Inferior parietal cortex (tissue), 1 donor: ENCODE measurements around the gene TRAM2.

ENCODE experiments used
- DNase-seq: peaks from one replicate; pipeline ENCODE4 v3.0.0-alpha.2; 2016; ENCODE audit errors: extremely low spot score

The TRAM2 gene

GRCh38 chr6:52510213-52510562, 66.7 kb downstream of the TRAM2 start:
- DNase-seq, result no peak

- DNase-seq, result no peak
Observed at GRCh38 chr6:52509281-52510212, 67.3 kb downstream of the TRAM2 start.

GRCh38 chr6:52508261-52508739, 68.6 kb downstream of the TRAM2 start:
- no peak for DNase-seq

DNA sequence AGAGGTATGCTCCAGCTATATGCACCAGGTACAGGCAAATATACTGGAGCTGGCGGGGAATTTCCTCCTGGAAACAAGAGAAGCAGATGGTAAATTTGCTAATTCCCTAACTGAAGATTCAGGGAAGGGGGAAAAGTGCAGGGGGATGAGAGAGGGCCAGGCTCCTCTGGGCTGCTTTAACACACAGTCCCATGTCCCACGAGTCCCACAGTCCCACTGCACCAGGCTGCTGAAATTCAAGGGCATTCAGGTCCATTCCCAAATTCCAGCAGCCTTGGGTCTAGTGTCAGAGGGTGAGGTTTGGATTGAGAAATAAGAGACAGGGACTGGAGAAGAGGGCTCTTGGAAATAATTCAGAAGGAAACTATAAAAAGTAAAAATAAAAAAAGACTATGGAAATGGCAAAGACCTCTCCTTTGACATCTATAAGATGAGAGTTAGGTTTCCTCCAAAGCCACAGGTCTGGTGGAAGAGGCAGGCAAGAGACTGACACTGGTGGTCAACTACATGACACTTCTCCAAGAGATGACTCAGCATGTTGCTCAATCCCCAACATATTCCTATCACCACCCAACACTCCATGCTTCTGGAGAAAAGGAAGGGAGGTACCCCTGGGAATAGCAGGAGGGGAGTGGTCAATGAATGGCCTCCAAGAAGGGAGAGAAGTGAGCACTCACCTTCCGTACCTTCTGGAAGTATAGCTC, 69.2 kb downstream of the TRAM2 start:
- no peak for DNase-seq

DNA sequence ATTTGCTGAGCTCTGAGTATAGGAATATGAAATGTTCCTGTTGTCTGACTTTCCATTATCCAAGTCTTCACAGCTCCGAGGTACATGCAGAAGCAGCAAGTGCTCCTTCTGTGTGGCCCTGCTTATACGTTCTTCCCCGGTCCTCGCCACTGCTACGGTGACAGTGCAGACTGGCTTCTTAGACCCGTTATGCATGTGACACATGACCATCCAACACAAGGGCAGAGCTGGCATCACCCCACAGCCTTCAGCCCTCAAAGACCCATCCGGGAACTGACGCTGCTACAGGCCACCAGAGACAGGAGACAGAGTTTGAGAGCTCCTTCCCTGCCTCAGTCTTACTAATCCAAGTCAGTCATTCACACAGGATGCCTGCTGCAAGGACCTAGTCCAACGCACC, 70.4 kb downstream of the TRAM2 start:
- no peak for DNase-seq

DNA sequence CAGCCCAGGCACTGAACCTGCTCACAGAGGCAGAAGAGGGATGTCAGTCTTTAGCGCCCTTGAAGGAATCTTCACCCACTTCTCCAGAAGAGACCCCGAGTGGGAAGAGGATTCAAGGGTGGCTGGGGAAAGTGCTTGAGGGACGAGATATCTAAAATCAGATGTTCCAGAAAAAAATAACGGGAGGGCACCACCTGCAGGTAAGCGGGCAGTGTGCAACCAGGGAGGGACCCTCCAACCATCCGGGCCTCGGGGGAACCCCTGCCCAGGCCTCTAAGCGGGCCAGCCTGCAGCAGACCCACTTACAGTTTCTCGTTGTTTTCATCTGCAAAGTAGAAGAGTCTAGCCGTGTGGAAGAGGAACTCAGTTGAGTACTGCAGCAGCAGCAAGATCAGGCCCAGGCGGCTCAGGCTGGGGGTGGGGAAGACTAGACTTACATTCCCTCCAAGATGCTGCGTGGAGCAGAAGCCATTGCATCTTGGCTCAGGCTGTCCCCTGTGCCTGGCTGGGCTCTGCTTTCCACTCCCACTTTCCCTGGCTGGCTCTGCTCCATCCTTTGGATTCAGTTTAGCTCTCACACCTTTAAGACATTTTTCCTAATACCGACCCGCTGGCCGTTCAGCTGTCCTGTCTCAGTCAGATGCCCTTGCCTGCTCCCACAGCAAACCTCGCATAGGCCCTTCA, 71.0 kb downstream of the TRAM2 start:
- no peak for DNase-seq

DNA sequence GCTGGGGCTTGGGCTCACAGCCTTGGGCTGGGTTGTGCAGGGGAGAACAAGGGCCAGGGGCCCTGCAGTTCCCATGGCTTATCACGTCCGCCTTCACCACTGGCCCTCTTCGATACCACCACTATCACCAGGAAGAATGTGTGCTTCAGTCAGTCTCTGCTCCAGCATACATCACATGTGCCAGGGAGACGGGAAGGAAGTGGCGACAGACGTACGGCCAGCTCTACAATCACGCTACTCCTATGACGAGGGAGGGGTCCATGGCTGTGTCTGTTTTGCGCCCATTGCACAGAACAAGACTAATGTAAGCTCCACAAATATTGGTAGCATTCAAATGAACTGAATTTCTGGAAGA, 72.1 kb downstream of the TRAM2 start:
- no peak for DNase-seq

- no peak for DNase-seq
Observed at GRCh38 chr6:52503851-52504781, 72.7 kb downstream of the TRAM2 start.

- no peak for DNase-seq
Observed at GRCh38 chr6:52503323-52503747, 73.5 kb downstream of the TRAM2 start.

DNA sequence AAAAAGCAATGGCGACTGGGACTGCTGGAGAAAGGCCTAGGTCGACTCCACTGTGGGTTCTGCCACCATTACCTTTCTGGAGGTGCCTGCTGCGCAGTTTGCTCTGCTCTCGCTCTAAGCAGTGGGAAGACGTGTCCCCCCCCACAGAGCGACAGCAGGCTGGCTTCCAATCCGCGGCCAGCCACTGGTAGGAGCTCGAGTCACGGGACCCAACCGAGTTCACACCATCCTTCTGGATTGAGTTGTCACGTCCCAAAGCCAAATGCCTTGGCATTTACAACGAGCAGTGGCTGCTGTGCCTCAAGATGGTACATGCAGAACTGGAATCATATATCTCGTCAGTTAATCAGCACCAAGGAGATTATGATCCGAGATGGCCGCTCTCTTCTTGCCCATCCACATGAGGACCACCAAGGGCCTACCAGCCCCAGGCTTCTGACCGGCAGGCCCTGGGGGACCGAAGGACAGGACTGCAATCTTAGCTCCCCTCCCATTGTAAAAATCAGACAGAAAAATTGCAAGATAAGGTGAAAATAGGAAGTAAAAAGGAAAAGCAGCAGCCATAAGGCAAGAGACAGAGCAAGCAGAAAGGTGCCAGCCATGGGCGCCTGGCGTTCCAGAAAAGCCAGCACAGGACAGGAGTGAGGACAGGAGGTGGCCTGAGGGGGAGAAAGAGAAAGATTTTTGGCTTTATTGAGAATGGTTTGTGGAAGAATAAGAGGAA, 74.4 kb downstream of the TRAM2 start:
- DNase-seq, result no peak

DNA sequence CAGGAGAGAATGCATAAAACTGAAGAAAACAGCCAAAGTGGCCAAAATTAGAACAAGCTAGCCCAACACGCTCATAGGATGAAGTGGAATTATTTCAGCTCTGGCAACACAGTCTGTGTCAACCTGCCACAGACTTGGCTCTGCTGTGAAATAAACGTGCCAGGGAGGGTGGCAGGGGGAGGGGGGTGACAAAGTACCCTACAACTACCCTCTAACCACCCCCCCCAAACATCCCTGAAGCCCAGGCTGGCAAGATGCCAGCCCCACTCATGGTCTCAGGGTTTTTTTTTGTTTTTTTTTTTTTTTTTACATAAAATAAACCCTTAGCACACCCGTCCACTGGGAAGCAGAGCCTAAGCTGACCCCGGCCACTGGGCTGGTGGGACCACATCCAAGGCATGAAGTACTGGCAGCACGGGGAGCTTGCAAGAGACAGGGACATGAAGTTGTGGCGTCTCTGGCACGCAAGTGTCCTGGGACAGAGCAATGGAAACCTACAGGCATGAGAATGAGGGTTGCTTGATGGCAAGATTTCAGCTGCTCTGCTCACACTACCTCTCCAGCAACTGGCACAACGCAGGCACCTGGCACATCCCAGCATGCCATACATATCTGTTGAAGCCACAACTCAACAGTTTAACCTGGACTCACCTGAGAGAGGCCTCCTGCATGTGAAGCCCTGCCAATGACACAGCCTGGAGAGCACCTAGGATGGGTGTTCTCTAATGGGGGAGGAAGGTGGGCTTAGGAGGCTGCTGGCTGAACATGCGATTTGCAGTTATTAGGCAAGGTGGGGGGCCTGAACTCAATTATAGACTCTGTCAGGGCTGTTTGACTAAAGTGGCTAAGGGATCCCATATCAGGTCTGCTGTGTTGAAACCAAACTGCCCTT, 76.4 kb downstream of the TRAM2 start:
- no peak for DNase-seq

DNA sequence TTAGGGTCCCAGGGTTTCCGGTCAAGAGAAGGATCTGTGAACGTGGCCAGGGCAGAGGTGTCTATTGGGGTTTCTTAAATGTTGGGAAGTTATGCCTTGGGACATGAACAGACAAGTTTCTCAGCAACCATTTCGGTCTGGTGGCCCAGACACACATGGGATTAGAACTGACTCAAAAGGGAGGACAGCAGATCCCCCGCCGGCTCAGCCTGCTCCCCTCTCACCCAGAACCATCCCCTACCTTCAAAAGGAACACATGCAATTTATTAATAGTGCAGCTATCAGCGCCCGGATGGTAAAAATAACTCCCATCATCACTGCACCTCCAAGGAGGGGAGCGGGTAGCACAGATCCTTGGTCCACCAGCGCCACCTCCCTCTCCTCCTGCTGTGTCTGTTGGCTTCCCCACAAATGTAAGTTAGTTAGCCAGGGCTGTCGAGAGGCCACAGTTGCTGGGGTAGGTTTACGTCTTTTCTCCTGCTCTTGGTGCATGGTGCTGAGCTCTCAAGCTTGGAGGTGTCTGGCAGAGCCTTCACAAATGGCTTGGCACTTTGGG, 77.1 kb downstream of the TRAM2 start:
- DNase-seq, result no peak

DNA sequence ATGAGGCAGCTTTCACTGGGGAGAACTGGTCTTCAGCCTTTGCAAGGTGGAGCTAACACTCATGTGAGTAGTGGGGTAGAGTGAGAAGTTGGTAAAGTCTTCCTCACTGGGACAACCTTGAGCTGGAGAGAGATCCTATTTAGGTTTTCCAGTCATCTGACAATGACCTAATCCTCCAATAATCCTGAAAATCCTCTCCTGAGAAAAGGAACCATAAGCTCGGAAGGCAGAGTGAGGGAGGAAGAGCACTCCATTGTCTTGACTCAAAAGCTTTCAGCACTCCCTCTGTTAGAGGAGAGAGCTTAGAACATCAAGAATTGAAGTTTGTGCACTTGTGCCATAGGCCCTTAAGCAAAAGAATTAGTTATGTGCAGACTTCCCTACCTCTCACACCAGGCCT, 77.8 kb downstream of the TRAM2 start:
- DNase-seq, result no peak

GRCh38 chr6:52498538-52499017, 78.3 kb downstream of the TRAM2 start:
- no peak for DNase-seq

DNA sequence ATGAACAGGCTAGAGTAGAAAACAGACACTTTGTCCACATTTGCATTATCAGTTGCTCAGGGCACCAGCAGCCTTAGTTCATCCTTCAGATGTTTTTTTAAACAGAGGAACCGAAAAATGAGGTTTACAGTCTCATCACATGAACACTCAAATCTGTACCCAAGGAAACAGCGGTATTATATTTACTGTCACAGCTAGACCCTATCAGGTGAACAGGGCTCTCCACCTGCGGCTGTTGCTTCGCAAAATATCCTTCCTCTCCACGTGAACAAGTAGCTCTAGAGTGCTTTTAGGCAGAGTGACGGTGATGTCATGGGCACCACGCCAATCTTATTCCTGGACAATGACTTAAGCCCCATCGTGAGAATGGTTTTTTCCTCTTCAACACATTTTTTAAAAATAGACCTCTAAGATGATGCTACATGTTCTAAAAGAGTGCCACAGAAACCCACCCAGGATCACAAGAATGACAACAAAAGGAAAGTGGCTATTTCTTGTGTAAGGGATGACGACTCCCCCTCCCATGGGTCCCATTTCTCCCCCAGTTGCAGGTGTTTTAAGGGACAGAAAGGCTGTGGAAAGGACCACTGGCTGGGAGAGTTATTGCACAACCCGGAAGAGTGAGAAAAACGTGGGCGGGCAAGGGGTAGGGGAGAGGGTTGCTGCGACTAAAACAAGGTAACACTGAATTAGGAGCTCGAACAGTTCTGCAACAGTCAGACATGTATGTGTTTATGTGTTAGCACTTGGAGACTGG, 79.0 kb downstream of the TRAM2 start:
- no peak for DNase-seq

- no peak for DNase-seq
Observed at GRCh38 chr6:52496631-52497030, 80.2 kb downstream of the TRAM2 start.

GRCh38 chr6:52495922-52496321, 80.9 kb downstream of the TRAM2 start:
- no peak for DNase-seq

DNA sequence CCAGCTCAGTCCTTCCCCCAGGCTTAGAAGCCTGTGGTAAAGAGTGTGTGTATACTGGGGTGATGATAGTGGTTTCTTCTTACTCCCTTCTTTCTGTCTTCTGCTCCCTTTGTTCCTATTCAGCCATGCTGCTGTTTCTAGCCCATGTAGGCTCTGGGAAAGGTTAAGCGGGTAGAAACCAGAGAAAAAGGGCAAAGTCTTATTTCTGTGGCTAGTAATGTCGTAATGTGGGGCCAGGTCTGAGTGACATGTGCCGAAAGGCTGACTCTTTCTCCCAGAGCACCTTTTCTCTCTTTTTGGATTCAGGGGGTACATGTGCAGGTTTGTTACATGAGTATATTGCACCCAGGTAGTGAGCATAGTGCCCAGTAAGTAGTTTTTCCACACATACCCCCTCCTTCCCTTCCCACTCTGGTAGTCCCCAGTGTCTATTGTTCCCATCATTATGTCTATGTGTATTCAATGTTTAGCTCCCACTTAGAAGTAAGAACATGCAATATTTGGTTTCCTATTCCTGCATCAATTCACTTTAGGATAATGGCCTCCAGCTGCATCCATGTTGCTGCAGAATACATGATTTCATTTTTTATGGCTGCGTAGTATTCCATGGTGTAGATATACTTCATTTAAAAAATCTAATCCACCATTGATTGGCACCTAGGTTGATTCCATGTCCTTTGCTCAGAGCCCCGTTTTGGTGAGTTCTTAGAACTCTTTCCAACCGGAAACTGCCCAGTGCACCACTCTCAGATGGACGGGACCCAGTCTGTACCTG, 82.4 kb downstream of the TRAM2 start:
- no peak for DNase-seq
